Epithelial cell of esophagus (primary cell): ENCODE results near the gene KCTD5.
"Not testable (repeated sequence)": the region's sequence is repeated elsewhere in the genome, so short reads cannot be mapped to it uniquely, and the experiment has no call there.

ENCODE experiments used
- DNase-seq: peaks from one replicate; pipeline ENCODE4 v3.0.0; 2010; ENCODE audit warnings: low read depth
- H3K4me3 ChIP-seq: 2 replicates; pipeline ENCODE4 v1.5.1; 2011; ENCODE audit warnings: mild to moderate bottlenecking, low read length, control low read depth
- CTCF ChIP-seq: IDR thresholded peaks from 2 replicates; pipeline ENCODE4 v1.5.1; 2011; ENCODE audit warnings: low read depth, mild to moderate bottlenecking, low read length, control low read depth, inconsistent platforms; ENCODE audit not compliant: insufficient read depth; ENCODE audit errors: missing control alignments

Gene KCTD5

GRCh38 chr16:2686912-2687507 lies 4.7 kb downstream of the KCTD5 start:
- H3K4me3 ChIP-seq: no peak overlapping the region
- DNase-seq: no peak
- no peak for TF ChIP-seq CTCF

DNA sequence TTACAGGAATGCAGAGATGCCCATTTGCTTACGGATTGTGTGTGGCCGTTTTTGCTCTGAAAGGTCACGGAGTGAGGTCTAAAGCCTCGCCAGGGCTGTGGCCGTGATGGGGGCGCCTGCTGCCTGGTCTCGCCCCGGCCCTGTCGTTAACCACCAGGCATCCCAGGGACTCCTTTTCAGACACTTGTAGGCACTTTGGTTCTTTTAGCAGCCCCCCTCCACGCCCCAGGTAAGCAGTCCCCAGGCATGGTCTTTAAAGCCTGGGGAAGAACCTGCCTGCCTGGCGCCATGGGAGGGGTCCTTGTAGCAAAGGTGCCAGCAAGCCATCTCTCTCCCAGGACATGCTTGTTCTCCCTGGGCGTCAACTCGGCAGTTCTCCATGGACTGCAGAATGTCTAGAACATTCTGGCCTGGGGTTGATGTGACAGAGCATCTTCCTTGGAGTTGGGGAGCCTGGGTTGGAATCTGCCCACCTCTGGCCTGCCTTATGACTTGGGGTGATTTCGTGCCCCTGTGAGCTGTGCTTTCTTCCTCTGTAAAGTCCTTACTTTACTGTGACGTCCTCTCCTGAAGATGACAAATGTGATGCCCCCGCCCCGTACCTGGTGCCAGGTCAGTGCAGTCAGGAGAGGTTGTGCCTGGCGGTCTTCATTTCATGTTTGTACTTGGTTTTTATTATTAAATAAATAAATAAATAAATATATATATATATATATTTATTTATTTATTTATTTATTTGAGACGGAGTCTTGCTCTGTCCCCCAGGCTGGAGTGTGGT lies 5.4 kb downstream of the KCTD5 start:
- no peak for DNase-seq
- no peak for TF ChIP-seq CTCF
- H3K4me3 ChIP-seq: no peak overlapping the region

DNA sequence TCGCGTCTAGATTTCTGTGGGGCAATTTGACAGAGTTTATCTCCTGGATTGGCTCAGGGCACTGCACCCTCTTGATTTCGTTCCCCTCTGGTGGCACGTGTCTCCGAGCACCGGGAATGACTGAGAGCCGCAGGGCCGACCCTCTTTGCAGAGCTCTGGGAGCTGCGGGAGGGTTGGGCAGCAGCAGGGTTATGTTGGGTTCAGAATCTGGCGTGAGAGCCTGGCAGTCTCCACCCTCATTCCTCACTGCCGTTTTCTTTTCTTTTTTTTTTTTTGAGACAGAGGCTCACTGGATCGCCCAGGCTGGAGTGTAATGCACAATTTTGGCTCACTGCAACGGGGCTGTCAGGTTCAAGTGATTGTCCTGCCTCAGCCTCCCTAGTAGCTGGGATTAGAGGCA lies 7.1 kb downstream of the KCTD5 start:
- DNase-seq, H3K4me3 ChIP-seq: not testable (repeated sequence)

DNA sequence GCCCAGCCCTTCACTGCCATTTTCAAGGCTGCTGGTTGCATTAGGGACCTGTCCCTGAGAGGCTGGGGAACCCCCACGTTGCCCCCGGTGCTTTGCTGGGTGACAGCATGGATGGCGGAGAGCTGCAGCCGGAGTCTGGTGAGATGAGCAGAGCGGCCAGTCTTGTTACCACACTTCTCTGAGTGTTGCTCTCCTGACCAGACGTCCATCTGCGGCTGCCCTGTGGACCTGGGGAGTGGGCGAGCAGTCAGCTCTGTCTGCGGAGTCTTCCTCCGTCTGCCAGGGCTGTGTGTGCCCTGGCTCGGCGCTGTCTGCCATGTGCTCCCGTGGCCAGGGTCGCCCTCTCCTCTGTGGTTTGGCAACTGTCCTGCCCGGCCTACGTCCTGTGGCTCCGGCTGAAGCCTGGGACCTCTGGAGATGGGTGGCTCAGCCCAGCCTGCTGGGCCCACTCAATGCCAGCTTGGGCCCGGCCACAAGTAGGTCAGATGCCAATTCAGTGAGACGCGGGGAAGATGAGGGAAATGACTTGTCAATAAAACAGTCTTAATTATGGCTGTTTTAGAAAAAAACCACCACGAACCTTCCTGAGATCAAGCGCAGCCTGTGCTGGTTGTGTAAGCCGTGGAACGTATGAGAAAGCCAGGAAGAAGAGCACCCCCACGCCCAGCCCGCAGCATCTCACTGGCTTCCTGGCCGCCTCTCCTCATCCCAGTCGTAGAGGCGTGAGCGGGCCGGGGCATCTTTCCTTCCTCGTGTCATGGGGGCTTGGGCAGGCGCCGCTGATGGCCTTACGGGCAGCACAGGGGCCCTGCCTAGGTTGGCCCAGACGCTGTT lies 7.9 kb downstream of the KCTD5 start:
- no peak overlapping the region for H3K4me3 ChIP-seq
- no peak for DNase-seq
- TF ChIP-seq CTCF: no peak

- no peak for DNase-seq
- no peak for TF ChIP-seq CTCF
- H3K4me3 ChIP-seq: no peak overlapping the region
These were observed 8.5 kb downstream of the KCTD5 start for GRCh38 chr16:2690852-2691251.

GRCh38 chr16:2691491-2692248 lies 9.3 kb downstream of the KCTD5 start:
- no peak overlapping the region for H3K4me3 ChIP-seq
- no peak for TF ChIP-seq CTCF
- DNase-seq: no peak
